ENCODE data around the gene PKIG. TPM values are rescaled to one million over a fixed set of nuclear protein-coding genes. Genes with fewer than 3 reads are reported as not detected.

PKIG gene
- polyA plus RNA-seq, 1 donor (not counting 4 experiments of a cell fraction or from before 2014, with no cell fraction given), result 6.6 TPM

- H3K9ac ChIP-seq (ENCODE audit: control insufficient read depth, extremely low read depth, insufficient read depth, low read length), result no peak overlapping the region
- H3K4me1 ChIP-seq (ENCODE audit: control insufficient read depth, extremely low read depth, insufficient read depth, low read length), result no peaks in the 10 kb centered on the region
- no peak for DNase-seq (ENCODE audit: low read depth, low spot score)
- H3K79me2 ChIP-seq (ENCODE audit: control insufficient read depth, insufficient read depth, low read length), result no peaks in the 10 kb centered on the region
- dilution Hi-C loops (cut with MboI; ENCODE audit: extremely low pct_ligation_motif_present, low sequenced_read_pairs), result no loop called here
- H3K9me1 ChIP-seq (ENCODE audit: control insufficient read depth, extremely low read depth, insufficient read depth, low read length), result no peaks in the 10 kb centered on the region
- H3K9me3 ChIP-seq (ENCODE audit: control insufficient read depth, low read depth, low read length), result peaks cover 4% of the 10 kb centered on the region
- H3K27ac ChIP-seq (ENCODE audit: control insufficient read depth, insufficient read depth, low read length), result no peak overlapping the region
- H2AFZ ChIP-seq (ENCODE audit: control insufficient read depth, low read length), result no peak overlapping the region
- no peak for FAIRE-seq
- TF ChIP-seq CTCF (optimal IDR thresholded peaks at IDR 0.05 in 1 of 3, IDR thresholded peaks at IDR 0.05 in 1 of 3, conservative IDR thresholded peaks at IDR 0.05 in 1 of 3; ENCODE audit: extremely low read depth in 1 of 3, insufficient read depth in 2 of 3, low read length in 3 of 3), result no peak
- TF ChIP-seq EZH2 (IDR thresholded peaks at IDR 0.05; ENCODE audit: low read length), result no peak
- no peaks in the 10 kb centered on the region for H4K20me1 ChIP-seq (ENCODE audit: control insufficient read depth, extremely low read depth, insufficient read depth, low read length)
- no peak overlapping the region for H3K4me2 ChIP-seq (ENCODE audit: control insufficient read depth, extremely low read depth, insufficient read depth, low read depth, low read length)
- H3K4me3 ChIP-seq (ENCODE audit: control insufficient read depth in 2 of 3, extremely low read depth in 1 of 3, insufficient read depth in 2 of 3, low read depth in 1 of 3, low read length in 3 of 3), result no peak overlapping the region
- peaks cover 25 to 33% of the 10 kb centered on the region in 2 experiments for H3K36me3 ChIP-seq (ENCODE audit: control insufficient read depth in 2 of 2, extremely low read depth in 1 of 2, insufficient read depth in 2 of 2, low read length in 2 of 2)
- H3K27me3 ChIP-seq (ENCODE audit: control insufficient read depth, extremely low read depth, insufficient read depth, low read length), result no peaks in the 10 kb centered on the region
Observed at GRCh38 chr20:44621325-44621724, 38.9 kb downstream of the PKIG start.

- Histone ChIP-seq H4K20me1 (ENCODE audit: control insufficient read depth, extremely low read depth, insufficient read depth, low read length) (no peaks in the 10 kb centered on the region), H2AFZ (ENCODE audit: control insufficient read depth, low read length) (no peak overlapping the region), H3K79me2 (ENCODE audit: control insufficient read depth, insufficient read depth, low read length) (no peaks in the 10 kb centered on the region), H3K27ac (ENCODE audit: control insufficient read depth, insufficient read depth, low read length) (no peak overlapping the region), H3K4me1 (ENCODE audit: control insufficient read depth, extremely low read depth, insufficient read depth, low read length) (no peaks in the 10 kb centered on the region), H3K4me3 (ENCODE audit: control insufficient read depth in 2 of 3, extremely low read depth in 1 of 3, insufficient read depth in 2 of 3, low read depth in 1 of 3, low read length in 3 of 3) (no peak overlapping the region), H3K27me3 (ENCODE audit: control insufficient read depth, extremely low read depth, insufficient read depth, low read length) (no peaks in the 10 kb centered on the region), H3K9ac (ENCODE audit: control insufficient read depth, extremely low read depth, insufficient read depth, low read length) (no peak overlapping the region), H3K9me1 (ENCODE audit: control insufficient read depth, extremely low read depth, insufficient read depth, low read length) (no peaks in the 10 kb centered on the region), H3K4me2 (ENCODE audit: control insufficient read depth, extremely low read depth, insufficient read depth, low read depth, low read length) (no peak overlapping the region), H3K9me3 (ENCODE audit: control insufficient read depth, low read depth, low read length) (peaks cover 4% of the 10 kb centered on the region), H3K36me3 (ENCODE audit: control insufficient read depth in 2 of 2, extremely low read depth in 1 of 2, insufficient read depth in 2 of 2, low read length in 2 of 2) (peaks cover 25 to 33% of the 10 kb centered on the region in 2 experiments)
- no peak for FAIRE-seq
- no peak for TF ChIP-seq EZH2 (IDR thresholded peaks at IDR 0.05; ENCODE audit: low read length)
- no peak for TF ChIP-seq CTCF (optimal IDR thresholded peaks at IDR 0.05 in 1 of 3, IDR thresholded peaks at IDR 0.05 in 1 of 3, conservative IDR thresholded peaks at IDR 0.05 in 1 of 3; ENCODE audit: extremely low read depth in 1 of 3, insufficient read depth in 2 of 3, low read length in 3 of 3)
- no peak for DNase-seq (ENCODE audit: low read depth, low spot score)
- dilution Hi-C loops (cut with MboI; ENCODE audit: extremely low pct_ligation_motif_present, low sequenced_read_pairs), result no loop called here
Observed at GRCh38 chr20:44621939-44622338, 39.6 kb downstream of the PKIG start.
